Activated B cell treated with CpG ODN at 0.5 μM for 24 hours (primary cell): ENCODE measurements around the gene ZDHHC14. TPM values are rescaled to one million over a fixed set of nuclear protein-coding genes. Genes with fewer than 3 reads are reported as not detected.

Experiments used
- ATAC-seq: fragments of 200-7000 bp; cut with Tn5 transposase; one replicate; pipeline ENCODE4 v1.10.0; 2021; ENCODE audit warnings: low read depth, mild to moderate bottlenecking, moderate library complexity
- CTCF ChIA-PET: fragments of 350-600 bp; sonication (Branson Sonifier 250); formaldehyde crosslinking; loops from one replicate; lab custom pipeline; 2021; ENCODE audit warnings: antibody characterized with exemption; lab: Charles Lee
- POLR2A ChIA-PET: fragments of 350-600 bp; sonication (Branson Sonifier 250); formaldehyde crosslinking; loops from one replicate; lab custom pipeline; 2021; ENCODE audit warnings: antibody characterized with exemption; lab: Charles Lee
- DNase-seq: peaks from one replicate; pipeline ENCODE4 v3.0.0; 2022
- H3K27ac Mint-ChIP-seq: one replicate; pipeline ENCODE4 v1.8.0; 2020; ENCODE audit warnings: mixed read lengths
- H3K27me3 Mint-ChIP-seq: one replicate; pipeline ENCODE4 v1.8.0; 2021; ENCODE audit warnings: mixed read lengths
- H3K36me3 Mint-ChIP-seq: one replicate; pipeline ENCODE4 v1.8.0; 2021; ENCODE audit warnings: low read depth, mixed read lengths
- H3K4me1 Mint-ChIP-seq: one replicate; pipeline ENCODE4 v1.8.0; 2021; ENCODE audit warnings: mixed read lengths
- H3K4me3 Mint-ChIP-seq: one replicate; pipeline ENCODE4 v1.8.0; 2020; ENCODE audit warnings: mild to moderate bottlenecking, mixed read lengths
- H3K9me3 Mint-ChIP-seq: one replicate; pipeline ENCODE4 v1.8.0; 2020; ENCODE audit warnings: mixed read lengths
- intact Hi-C: fragments of 100-400 bp; cut with micrococcal nuclease; formaldehyde crosslinking; loops from one replicate; pipeline ENCODE4 v1.15.1; 2024
- total RNA-seq: library from RNA; stranded (reverse); gene quantifications from 2 replicates; pipeline ENCODE4 v1.2.3, GENCODE V29; 2022
- TF ChIP-seq, protein P1 (sequence below): fragments of 200-600 bp; IDR thresholded peaks from one replicate; pipeline ENCODE4 v1.8.0; 2022; ENCODE audit warnings: antibody characterized with exemption, mild to moderate bottlenecking

Gene ZDHHC14
- total RNA-seq, 1 donor from 2014 or later, result 25.3 TPM

GRCh38 chr6:157379656-157380457 lies 1.1 kb upstream of the ZDHHC14 start:
- H3K27me3 Mint-ChIP-seq, result peaks cover 8% of the 10 kb centered on the region
- ChIA-PET POLR2A (interaction anchor here (0.5 to 2.3 kb wide), 21 partner anchors 10 to 1715 kb away, joined by 3 to 29 read pairs (median 3); partner anchors contain the start of gene TMEM242), CTCF (interaction anchor here (1.2 to 2.9 kb wide), 2 partner anchors 56 to 65 kb away, joined by 4 to 9 read pairs; no protein-coding TSS in a partner anchor)
- ATAC-seq, result peak; percentile 77
- peaks cover 40% of the 10 kb centered on the region for H3K4me1 Mint-ChIP-seq
- H3K9me3 Mint-ChIP-seq, result no peaks in the 10 kb centered on the region
- H3K4me3 Mint-ChIP-seq, result peak overlapping the region; percentile 87
- DNase-seq, result peak; percentile 76
- TF ChIP-seq, protein P1, sequence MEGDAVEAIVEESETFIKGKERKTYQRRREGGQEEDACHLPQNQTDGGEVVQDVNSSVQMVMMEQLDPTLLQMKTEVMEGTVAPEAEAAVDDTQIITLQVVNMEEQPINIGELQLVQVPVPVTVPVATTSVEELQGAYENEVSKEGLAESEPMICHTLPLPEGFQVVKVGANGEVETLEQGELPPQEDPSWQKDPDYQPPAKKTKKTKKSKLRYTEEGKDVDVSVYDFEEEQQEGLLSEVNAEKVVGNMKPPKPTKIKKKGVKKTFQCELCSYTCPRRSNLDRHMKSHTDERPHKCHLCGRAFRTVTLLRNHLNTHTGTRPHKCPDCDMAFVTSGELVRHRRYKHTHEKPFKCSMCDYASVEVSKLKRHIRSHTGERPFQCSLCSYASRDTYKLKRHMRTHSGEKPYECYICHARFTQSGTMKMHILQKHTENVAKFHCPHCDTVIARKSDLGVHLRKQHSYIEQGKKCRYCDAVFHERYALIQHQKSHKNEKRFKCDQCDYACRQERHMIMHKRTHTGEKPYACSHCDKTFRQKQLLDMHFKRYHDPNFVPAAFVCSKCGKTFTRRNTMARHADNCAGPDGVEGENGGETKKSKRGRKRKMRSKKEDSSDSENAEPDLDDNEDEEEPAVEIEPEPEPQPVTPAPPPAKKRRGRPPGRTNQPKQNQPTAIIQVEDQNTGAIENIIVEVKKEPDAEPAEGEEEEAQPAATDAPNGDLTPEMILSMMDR, result no peak
- peak overlapping the region; percentile 78 for H3K27ac Mint-ChIP-seq
- intact Hi-C loops, result loop anchor here (1.0 to 5.0 kb wide), 7 partner anchors 11 to 358 kb away; partner anchors contain the start of gene TMEM242
- peaks cover 16% of the 10 kb centered on the region for H3K36me3 Mint-ChIP-seq

DNA sequence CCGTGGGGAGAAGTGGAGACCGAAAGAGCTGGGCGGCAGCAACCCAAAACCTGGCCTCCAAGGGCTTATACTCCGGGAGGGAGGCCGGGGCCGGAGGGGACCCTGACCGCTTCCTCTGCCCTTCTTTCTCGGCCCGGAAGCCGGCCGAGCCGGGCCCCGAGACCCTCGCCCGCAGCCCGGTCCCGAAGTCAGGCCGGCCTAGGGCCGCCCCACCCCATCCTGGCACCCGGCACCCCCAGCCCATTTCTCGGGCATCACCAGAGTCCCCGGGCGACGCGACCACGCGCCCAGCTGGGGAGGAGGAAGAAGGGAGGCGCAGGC lies 572 bp upstream of the ZDHHC14 start:
- H3K9me3 Mint-ChIP-seq, result no peaks in the 10 kb centered on the region
- peak overlapping the region; percentile 78 for H3K27ac Mint-ChIP-seq
- intact Hi-C loops, result loop anchor here (1.0 to 5.0 kb wide), 7 partner anchors 11 to 358 kb away; partner anchors contain the start of gene TMEM242
- TF ChIP-seq, protein P1, result no peak
- peaks cover 20% of the 10 kb centered on the region for H3K36me3 Mint-ChIP-seq
- peaks cover 41% of the 10 kb centered on the region for H3K4me1 Mint-ChIP-seq
- H3K4me3 Mint-ChIP-seq, result peak overlapping the region; percentile 87
- ATAC-seq (peak; percentile 1), DNase-seq (no peak)
- ChIA-PET CTCF (interaction anchor here (0.7 to 2.9 kb wide), 3 partner anchors 56 to 382 kb away, joined by 3 to 9 read pairs (median 4); no protein-coding TSS in a partner anchor), POLR2A (interaction anchor here (0.6 to 2.3 kb wide), 17 partner anchors 11 to 234 kb away, joined by 3 to 29 read pairs (median 4); partner anchors contain the start of gene TMEM242)
- peaks cover 3% of the 10 kb centered on the region for H3K27me3 Mint-ChIP-seq

GRCh38 chr6:157381631-157382621 lies 936 bp downstream of the ZDHHC14 start:
- intact Hi-C loops, result loop anchor here (1.0 to 5.0 kb wide), 8 partner anchors 17 to 360 kb away; no protein-coding TSS in a partner anchor
- CTCF ChIA-PET, result interaction anchor here (1.0 kb wide), 1 partner anchor 67 kb away, joined by 3 read pairs; no protein-coding TSS in a partner anchor
- Mint-ChIP-seq H3K4me1 (peaks cover 40% of the 10 kb centered on the region), H3K4me3 (peak overlapping the region; percentile 88), H3K27me3 (peaks cover 3% of the 10 kb centered on the region), H3K27ac (peak overlapping the region; percentile 62), H3K36me3 (peaks cover 28% of the 10 kb centered on the region), H3K9me3 (no peaks in the 10 kb centered on the region)
- POLR2A ChIA-PET, result interaction anchor here (0.5 to 2.3 kb wide), 9 partner anchors 11 to 627 kb away, joined by 3 to 14 read pairs (median 4); partner anchors contain the start of gene TMEM242
- ATAC-seq (peak; percentile 19), DNase-seq (peak; percentile 64)
- TF ChIP-seq, protein P1, result no peak

DNA sequence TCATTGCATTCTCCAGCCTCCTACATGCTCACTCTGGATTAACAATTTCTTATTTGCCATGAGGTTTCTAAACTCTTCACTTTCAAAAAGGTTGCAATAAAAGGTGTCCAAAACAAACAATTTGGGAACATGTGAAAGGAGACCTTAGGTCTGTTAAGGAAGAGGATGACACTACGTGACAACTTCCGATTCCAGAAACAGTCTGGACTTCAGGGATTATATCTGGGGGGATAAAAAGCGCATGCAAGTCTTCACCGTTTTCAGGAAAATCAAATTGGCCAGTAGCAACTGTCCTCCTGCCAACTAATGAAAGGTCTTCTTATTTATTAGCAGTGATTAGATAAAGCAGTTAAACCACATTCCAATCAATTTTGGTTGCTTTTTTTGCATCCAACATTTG lies 1.8 kb downstream of the ZDHHC14 start:
- POLR2A ChIA-PET, result interaction anchor here (0.6 to 1.3 kb wide), 3 partner anchors 79 to 108 kb away, joined by 3 to 5 read pairs (median 4); no protein-coding TSS in a partner anchor
- Mint-ChIP-seq H3K27me3 (no peaks in the 10 kb centered on the region), H3K4me1 (peaks cover 40% of the 10 kb centered on the region), H3K27ac (peak overlapping the region; percentile 54), H3K9me3 (no peaks in the 10 kb centered on the region), H3K36me3 (peaks cover 33% of the 10 kb centered on the region), H3K4me3 (peak overlapping the region; percentile 88)
- DNase-seq (no peak), ATAC-seq (no peak)
- TF ChIP-seq, protein P1, result no peak
- CTCF ChIA-PET, result no interaction called here
- intact Hi-C loops, result loop anchor here (1.0 to 5.0 kb wide), 4 partner anchors 16 to 361 kb away; no protein-coding TSS in a partner anchor
